OCI-LY7 (cell line): ENCODE data around the gene SNRK. TPM values are rescaled to one million over a fixed set of nuclear protein-coding genes. Genes with fewer than 3 reads are reported as not detected.

Experiments
- BruUV-seq: library from RNA; stranded (reverse); fragments of 400-500 nt; replicated peaks from 2 replicates; lab custom pipeline; 2021; lab: Mats Ljungman, UMichigan
- CTCF ChIA-PET: fragments of 300-600 bp; sonication (Branson Sonifier 250); formaldehyde crosslinking; loops from one replicate; lab custom pipeline; 2022; ENCODE audit warnings: antibody characterized with exemption; ENCODE audit not compliant: unreplicated experiment; lab: Charles Lee
- POLR2A ChIA-PET: fragments of 300-600 bp; sonication (Branson Sonifier 250); formaldehyde crosslinking; loops from one replicate; lab custom pipeline; 2022; ENCODE audit warnings: antibody characterized with exemption; lab: Charles Lee
- DNase-seq: peaks from one replicate; pipeline ENCODE4 v3.0.0-alpha.2; 2015; ENCODE audit warnings: low spot score
- H2AFZ ChIP-seq: fragments of 200-600 bp; sonication (generic), shearing (Covaris generic); 2 replicates; pipeline ENCODE4 v1.6.1; 2014; ENCODE audit warnings: mild to moderate bottlenecking, antibody characterized with exemption, low read length, moderate library complexity
- H3K27ac ChIP-seq: fragments of 200-600 bp; sonication (generic); 2 replicates; pipeline ENCODE4 v1.5.1; 2014; ENCODE audit warnings: mixed run types, low read depth, mild to moderate bottlenecking, moderate library complexity, low read length, inconsistent platforms; ENCODE audit not compliant: poor library complexity, severe bottlenecking
- H3K36me3 ChIP-seq: fragments of 200-600 bp; sonication (generic); 2 replicates; pipeline ENCODE4 v1.6.1; 2014; ENCODE audit warnings: mild to moderate bottlenecking, antibody characterized with exemption, low read length, moderate library complexity, mixed read lengths; ENCODE audit not compliant: insufficient read depth
- H3K4me1 ChIP-seq: fragments of 200-600 bp; sonication (generic); 2 replicates; pipeline ENCODE4 v1.5.1; 2014; ENCODE audit warnings: mild to moderate bottlenecking, low read length; ENCODE audit not compliant: insufficient read depth, poor library complexity, severe bottlenecking
- H3K4me2 ChIP-seq: fragments of 200-600 bp; sonication (generic); 2 replicates; pipeline ENCODE4 v1.6.1; 2014; ENCODE audit warnings: mild to moderate bottlenecking, low read length
- H3K4me3 ChIP-seq: fragments of 200-600 bp; sonication (generic); 2 replicates; pipeline ENCODE4 v1.5.1; 2014; ENCODE audit warnings: mild to moderate bottlenecking, low read depth, low read length; ENCODE audit not compliant: poor library complexity, severe bottlenecking
- H3K79me2 ChIP-seq: fragments of 200-600 bp; sonication (generic); 2 replicates; pipeline ENCODE4 v1.6.1; 2016; ENCODE audit warnings: low read depth, mild to moderate bottlenecking, low read length, moderate library complexity, mixed read lengths; ENCODE audit not compliant: insufficient read depth
- H3K9me2 ChIP-seq: fragments of 200-600 bp; sonication (generic); 2 replicates; pipeline ENCODE4 v1.6.1; 2016; ENCODE audit warnings: mild to moderate bottlenecking, low read length, mixed read lengths; ENCODE audit not compliant: insufficient read depth
- H3K9me3 ChIP-seq: fragments of 200-600 bp; sonication (generic); 2 replicates; pipeline ENCODE4 v1.6.1; 2014; ENCODE audit warnings: mild to moderate bottlenecking, mixed run types, low read length, mixed read lengths
- H4K20me1 ChIP-seq: fragments of 200-600 bp; sonication (generic); 2 replicates; pipeline ENCODE4 v1.6.1; 2014; ENCODE audit warnings: mild to moderate bottlenecking, antibody characterized with exemption, low read length, moderate library complexity, mixed read lengths; ENCODE audit not compliant: insufficient read depth
- CTCF ChIP-seq: fragments of 200-600 bp; sonication (generic); conservative IDR thresholded peaks from 2 replicates; pipeline ENCODE4 v1.5.1; 2014; ENCODE audit warnings: mild to moderate bottlenecking, antibody characterized with exemption, low read length, moderate library complexity, mixed read lengths
- EZH2phosphoT487 ChIP-seq: fragments of 200-600 bp; sonication (generic); IDR thresholded peaks from 2 replicates; pipeline ENCODE4 v1.6.1; 2018; ENCODE audit warnings: low read depth, borderline replicate concordance, mild to moderate bottlenecking, mixed run types, antibody characterized with exemption, low read length, moderate library complexity, mixed read lengths
- intact Hi-C: fragments of 100-400 bp; cut with micrococcal nuclease; formaldehyde crosslinking; loops from one replicate; pipeline ENCODE4 v1.10.0; 2022; ENCODE audit not compliant: unreplicated experiment
- total RNA-seq, 2 experiments: library from RNA; depleted of rRNA in 1 of 2; stranded (reverse); fragments of >200 nt in 1 of 2; shearing (Covaris generic) in 1 of 2; gene quantifications; 2 replicates each; pipeline ENCODE4 v1.2.3, GENCODE V29; 2014 to 2022

SNRK gene
- total RNA-seq, 2 experiments from 2014 or later: 15.5 TPM

- H4K20me1 ChIP-seq: no peaks in the 10 kb centered on the region
- TF ChIP-seq CTCF (no peak), EZH2phosphoT487 (no peak)
- intact Hi-C loops: no loop called here
- ChIA-PET CTCF (no interaction called here), POLR2A (interaction anchor here (0.5 to 1.2 kb wide), 4 partner anchors 10 to 500 kb away, joined by 3 to 4 read pairs (median 4); no protein-coding TSS in a partner anchor)
- H3K79me2 ChIP-seq: no peaks in the 10 kb centered on the region
- H3K4me1 ChIP-seq: peaks cover 28% of the 10 kb centered on the region
- no peak overlapping the region for H3K27ac ChIP-seq
- BruUV-seq: no TSS peak
- no peak overlapping the region for H3K4me2 ChIP-seq
- no peak overlapping the region for H3K4me3 ChIP-seq
- no peaks in the 10 kb centered on the region for H3K36me3 ChIP-seq
- H3K9me3 ChIP-seq: no peaks in the 10 kb centered on the region
- DNase-seq: no peak
- no peaks in the 10 kb centered on the region for H3K9me2 ChIP-seq
- no peak overlapping the region for H2AFZ ChIP-seq
Measured at GRCh38 chr3:43244694-43245093, 41.6 kb upstream of the SNRK start.

GRCh38 chr3:43246976-43247375 lies 39.4 kb upstream of the SNRK start:
- Histone ChIP-seq H2AFZ (peak overlapping the region; percentile 74; the same call in 1 of the 2 replicates), H4K20me1 (no peaks in the 10 kb centered on the region), H3K4me1 (peaks cover 28% of the 10 kb centered on the region), H3K36me3 (no peaks in the 10 kb centered on the region), H3K79me2 (no peaks in the 10 kb centered on the region), H3K4me2 (peak overlapping the region; percentile 43), H3K27ac (peak overlapping the region; percentile 51), H3K9me2 (no peaks in the 10 kb centered on the region), H3K4me3 (no peak overlapping the region), H3K9me3 (no peaks in the 10 kb centered on the region)
- no TSS peak for BruUV-seq
- TF ChIP-seq CTCF (no peak), EZH2phosphoT487 (no peak)
- peak; percentile 75 for DNase-seq
- intact Hi-C loops: loop anchor here (2.0 kb wide), 1 partner anchor 40 kb away; the partner anchor contains the start of gene SNRK
- CTCF ChIA-PET: no interaction called here
- POLR2A ChIA-PET: interaction anchor here (0.5 to 1.5 kb wide), 3 partner anchors 9 to 451 kb away, joined by 3 to 5 read pairs (median 4); no protein-coding TSS in a partner anchor

- Histone ChIP-seq H3K4me3 (no peak overlapping the region), H3K9me3 (no peaks in the 10 kb centered on the region), H3K79me2 (no peaks in the 10 kb centered on the region), H3K9me2 (no peaks in the 10 kb centered on the region), H3K4me2 (peak overlapping the region; percentile 43), H3K4me1 (peaks cover 28% of the 10 kb centered on the region), H3K27ac (peak overlapping the region; percentile 51), H2AFZ (peak overlapping the region; percentile 74; the same call in 1 of the 2 replicates), H4K20me1 (no peaks in the 10 kb centered on the region), H3K36me3 (no peaks in the 10 kb centered on the region)
- BruUV-seq: no TSS peak
- no peak for DNase-seq
- ChIA-PET POLR2A (interaction anchor here (0.5 to 1.5 kb wide), 3 partner anchors 9 to 452 kb away, joined by 3 to 5 read pairs (median 4); no protein-coding TSS in a partner anchor), CTCF (no interaction called here)
- intact Hi-C loops: loop anchor here (2.0 kb wide), 1 partner anchor 39 kb away; the partner anchor contains the start of gene SNRK
- TF ChIP-seq EZH2phosphoT487: no peak
- TF ChIP-seq CTCF: no peak
Measured at GRCh38 chr3:43247561-43248184, 38.7 kb upstream of the SNRK start.
